Stomach smooth muscle (tissue), 2 donors: ENCODE data around the gene VIPR1.

ENCODE experiments used
- H3K27ac ChIP-seq: one replicate; pipeline ENCODE4 v1.7.0; 2013; ENCODE audit warnings: mild to moderate bottlenecking, low read length, inconsistent platforms
- H3K27me3 ChIP-seq, 2 donors: one replicate each; pipeline ENCODE4 v1.7.0; 2013; ENCODE audit warnings: low read length in 2 of 2; ENCODE audit not compliant: insufficient read depth in 2 of 2, control insufficient read depth in 1 of 2
- H3K36me3 ChIP-seq, 2 donors: one replicate each; pipeline ENCODE4 v1.7.0; 2013; ENCODE audit warnings: low read length in 2 of 2; ENCODE audit not compliant: control insufficient read depth in 2 of 2, insufficient read depth in 2 of 2
- H3K4me1 ChIP-seq: one replicate; pipeline ENCODE4 v1.7.0; 2013; ENCODE audit warnings: low read length; ENCODE audit not compliant: control insufficient read depth, insufficient read depth
- H3K4me3 ChIP-seq, 2 donors: one replicate each; pipeline ENCODE4 v1.7.0; 2013; ENCODE audit warnings: low read length in 2 of 2
- H3K9ac ChIP-seq, 2 donors: one replicate each; pipeline ENCODE4 v1.7.0; 2013; ENCODE audit warnings: low read length in 2 of 2, mild to moderate bottlenecking in 1 of 2
- H3K9me3 ChIP-seq, 2 donors: one replicate each; pipeline ENCODE4 v1.7.0; 2013; ENCODE audit warnings: low read length in 2 of 2; ENCODE audit not compliant: control insufficient read depth in 2 of 2
- donor health status: healthy.
- donor health status: Pancreatic carcinoma.

Gene VIPR1

GRCh38 chr3:42520906-42521305, 18.5 kb downstream of the VIPR1 start:
- no peak overlapping the region for H3K9ac ChIP-seq
- no peak overlapping the region for H3K27ac ChIP-seq

GRCh38 chr3:42524751-42525150, 22.3 kb downstream of the VIPR1 start:
- no peaks in the 10 kb centered on the region for H3K36me3 ChIP-seq
- no peaks in the 10 kb centered on the region for H3K9me3 ChIP-seq
- H3K27me3 ChIP-seq: no peaks in the 10 kb centered on the region
- H3K27ac ChIP-seq: no peak overlapping the region
- no peak overlapping the region for H3K4me3 ChIP-seq
- no peaks in the 10 kb centered on the region for H3K4me1 ChIP-seq
- no peak overlapping the region for H3K9ac ChIP-seq

More at GRCh38 chr3:42520906-42521305, 18.5 kb downstream of the VIPR1 start:
- no peaks in the 10 kb centered on the region for H3K9me3 ChIP-seq
- no peaks in the 10 kb centered on the region for H3K4me1 ChIP-seq
- no peaks in the 10 kb centered on the region for H3K36me3 ChIP-seq
- no peaks in the 10 kb centered on the region for H3K27me3 ChIP-seq
- H3K4me3 ChIP-seq: no peak overlapping the region

- Histone ChIP-seq H3K27me3 (no peaks in the 10 kb centered on the region), H3K9ac (no peak overlapping the region), H3K36me3 (no peaks in the 10 kb centered on the region), H3K27ac (no peak overlapping the region), H3K4me3 (no peak overlapping the region), H3K9me3 (no peaks in the 10 kb centered on the region), H3K4me1 (no peaks in the 10 kb centered on the region)
These were observed 22.8 kb downstream of the VIPR1 start for GRCh38 chr3:42525212-42525611.

- Histone ChIP-seq H3K9ac (no peak overlapping the region), H3K9me3 (no peaks in the 10 kb centered on the region), H3K4me3 (no peak overlapping the region), H3K36me3 (no peaks in the 10 kb centered on the region), H3K27ac (no peak overlapping the region), H3K27me3 (no peaks in the 10 kb centered on the region), H3K4me1 (no peaks in the 10 kb centered on the region)
These were observed 23.4 kb downstream of the VIPR1 start for GRCh38 chr3:42525736-42526345.

GRCh38 chr3:42526616-42527367, 24.3 kb downstream of the VIPR1 start:
- H3K36me3 ChIP-seq: no peaks in the 10 kb centered on the region
- no peaks in the 10 kb centered on the region for H3K27me3 ChIP-seq
- no peak overlapping the region for H3K4me3 ChIP-seq
- no peak overlapping the region for H3K27ac ChIP-seq
- H3K9ac ChIP-seq: no peak overlapping the region
- H3K4me1 ChIP-seq: no peaks in the 10 kb centered on the region
- H3K9me3 ChIP-seq: no peaks in the 10 kb centered on the region

- Histone ChIP-seq H3K27me3 (no peaks in the 10 kb centered on the region), H3K9ac (no peak overlapping the region), H3K27ac (no peak overlapping the region)
These were observed 25.0 kb downstream of the VIPR1 start for GRCh38 chr3:42527368-42527917.

GRCh38 chr3:42529468-42529867, 27.0 kb downstream of the VIPR1 start:
- no peak overlapping the region for H3K9ac ChIP-seq
- no peaks in the 10 kb centered on the region for H3K36me3 ChIP-seq
- H3K27me3 ChIP-seq: no peaks in the 10 kb centered on the region
- no peaks in the 10 kb centered on the region for H3K4me1 ChIP-seq
- H3K27ac ChIP-seq: no peak overlapping the region
- H3K4me3 ChIP-seq: no peak overlapping the region
- no peaks in the 10 kb centered on the region for H3K9me3 ChIP-seq

More at GRCh38 chr3:42527368-42527917, 25.0 kb downstream of the VIPR1 start:
- no peaks in the 10 kb centered on the region for H3K9me3 ChIP-seq
- no peaks in the 10 kb centered on the region for H3K4me1 ChIP-seq
- H3K4me3 ChIP-seq: no peak overlapping the region
- H3K36me3 ChIP-seq: no peaks in the 10 kb centered on the region

- Histone ChIP-seq H3K36me3 (no peaks in the 10 kb centered on the region), H3K9ac (no peak overlapping the region), H3K4me3 (no peak overlapping the region), H3K4me1 (no peaks in the 10 kb centered on the region), H3K27ac (no peak overlapping the region), H3K27me3 (no peaks in the 10 kb centered on the region), H3K9me3 (no peaks in the 10 kb centered on the region)
These were observed 27.6 kb downstream of the VIPR1 start for GRCh38 chr3:42530073-42530472.

- no peaks in the 10 kb centered on the region for H3K36me3 ChIP-seq
- H3K27me3 ChIP-seq: no peaks in the 10 kb centered on the region
- H3K4me1 ChIP-seq: no peaks in the 10 kb centered on the region
- H3K4me3 ChIP-seq: no peak overlapping the region
- H3K9me3 ChIP-seq: no peaks in the 10 kb centered on the region
- no peak overlapping the region for H3K27ac ChIP-seq
- H3K9ac ChIP-seq: no peak overlapping the region
These were observed 29.0 kb downstream of the VIPR1 start for GRCh38 chr3:42531470-42531869.

GRCh38 chr3:42532229-42532628, 29.8 kb downstream of the VIPR1 start:
- no peaks in the 10 kb centered on the region for H3K36me3 ChIP-seq
- no peaks in the 10 kb centered on the region for H3K9me3 ChIP-seq
- H3K9ac ChIP-seq: no peak overlapping the region
- no peak overlapping the region for H3K27ac ChIP-seq
- no peak overlapping the region for H3K4me3 ChIP-seq
- no peaks in the 10 kb centered on the region for H3K27me3 ChIP-seq
- no peaks in the 10 kb centered on the region for H3K4me1 ChIP-seq
